ENCODE results near the gene EPB41L3. TPM values are rescaled to one million over a fixed set of nuclear protein-coding genes. Genes with fewer than 3 reads are reported as not detected.

EPB41L3 gene
- total RNA-seq, 1 experiment from 2014 or later: 16.1 TPM

- no peak overlapping the region for H3K9ac ChIP-seq (ENCODE audit: extremely low read depth, insufficient read length, low read length)
- no peak overlapping the region for H3K4me2 ChIP-seq (ENCODE audit: insufficient read depth, insufficient read length, low read length)
- no peak overlapping the region for H3K14ac ChIP-seq (ENCODE audit: insufficient read depth, low read length)
- no peaks in the 10 kb centered on the region; a peak in 2 of 5 replicates for H3K9me3 Mint-ChIP-seq
- H3K27ac Mint-ChIP-seq: no peak overlapping the region
- WGBS (ENCODE audit: extremely low coverage, insufficient read length, low lambda C conversion rate): no CpG with 5 or more reads among the region's 2 CpGs
- no peak overlapping the region for H2BK20ac ChIP-seq (ENCODE audit: low read depth, low read length, poor library complexity, severe bottlenecking)
- no peak overlapping the region for H2BK5ac ChIP-seq (ENCODE audit: insufficient read length, low read length)
- no peak overlapping the region for H2AK5ac ChIP-seq (ENCODE audit: insufficient read length, low read length)
- no peak for DNase-seq
- no peak overlapping the region for H3K4me3 Mint-ChIP-seq
- H3K23ac ChIP-seq (ENCODE audit: insufficient read length, low read depth, low read length): no peak overlapping the region
- peaks cover 0 to 3% (median 0%) of the 10 kb centered on the region in 3 experiments; a peak in 2 of 7 replicates for H3K36me3 Mint-ChIP-seq (ENCODE audit: insufficient read depth in 1 of 3, low read depth in 3 of 3)
- TF ChIP-seq, protein P1, sequence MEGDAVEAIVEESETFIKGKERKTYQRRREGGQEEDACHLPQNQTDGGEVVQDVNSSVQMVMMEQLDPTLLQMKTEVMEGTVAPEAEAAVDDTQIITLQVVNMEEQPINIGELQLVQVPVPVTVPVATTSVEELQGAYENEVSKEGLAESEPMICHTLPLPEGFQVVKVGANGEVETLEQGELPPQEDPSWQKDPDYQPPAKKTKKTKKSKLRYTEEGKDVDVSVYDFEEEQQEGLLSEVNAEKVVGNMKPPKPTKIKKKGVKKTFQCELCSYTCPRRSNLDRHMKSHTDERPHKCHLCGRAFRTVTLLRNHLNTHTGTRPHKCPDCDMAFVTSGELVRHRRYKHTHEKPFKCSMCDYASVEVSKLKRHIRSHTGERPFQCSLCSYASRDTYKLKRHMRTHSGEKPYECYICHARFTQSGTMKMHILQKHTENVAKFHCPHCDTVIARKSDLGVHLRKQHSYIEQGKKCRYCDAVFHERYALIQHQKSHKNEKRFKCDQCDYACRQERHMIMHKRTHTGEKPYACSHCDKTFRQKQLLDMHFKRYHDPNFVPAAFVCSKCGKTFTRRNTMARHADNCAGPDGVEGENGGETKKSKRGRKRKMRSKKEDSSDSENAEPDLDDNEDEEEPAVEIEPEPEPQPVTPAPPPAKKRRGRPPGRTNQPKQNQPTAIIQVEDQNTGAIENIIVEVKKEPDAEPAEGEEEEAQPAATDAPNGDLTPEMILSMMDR (conservative IDR thresholded peaks at IDR 0.05): no peak
- no peak overlapping the region for H3K4ac ChIP-seq (ENCODE audit: low read depth, low read length)
- peaks cover 3% of the 10 kb centered on the region; the same call in 1 of the 2 replicates for H3K4me1 ChIP-seq (ENCODE audit: insufficient read depth, low read length)
- H4K91ac ChIP-seq (ENCODE audit: insufficient read length, low read depth, low read length): no peak overlapping the region
- no peak overlapping the region for H2AFZ ChIP-seq (ENCODE audit: low read length)
- peaks cover 16 to 24% of the 10 kb centered on the region in 2 experiments for H3K4me1 Mint-ChIP-seq
- H4K8ac ChIP-seq (replicated peaks; ENCODE audit: insufficient read length, low read depth, low read length): no peak overlapping the region
- H3K23me2 ChIP-seq (ENCODE audit: insufficient read length, low read depth, low read length, poor library complexity, severe bottlenecking): no peaks in the 10 kb centered on the region
- H3K27me3 ChIP-seq (ENCODE audit: insufficient read depth, low read length): no peaks in the 10 kb centered on the region
- no peak overlapping the region for H2BK15ac ChIP-seq (ENCODE audit: low read depth, low read length)
- H4K5ac ChIP-seq (ENCODE audit: insufficient read length, low read depth, low read length): no peak overlapping the region
- no peak overlapping the region for H3K18ac ChIP-seq (ENCODE audit: insufficient read length, low read depth, low read length)
- no peak overlapping the region for H2BK12ac ChIP-seq (ENCODE audit: insufficient read length, low read depth, low read length)
- H3K9me3 ChIP-seq (ENCODE audit: control insufficient read depth, low read depth, low read length): no peaks in the 10 kb centered on the region
- H3K79me2 ChIP-seq (ENCODE audit: insufficient read depth, low read length): no peaks in the 10 kb centered on the region
- no peak overlapping the region for H2BK120ac ChIP-seq (ENCODE audit: low read depth, low read length, poor library complexity, severe bottlenecking)
- no peaks in the 10 kb centered on the region for H4K20me1 ChIP-seq (ENCODE audit: control insufficient read depth, insufficient read depth, insufficient read length)
- no peak overlapping the region for H3K27ac ChIP-seq (ENCODE audit: insufficient read length, low read depth, low read length)
- H3K79me1 ChIP-seq (ENCODE audit: insufficient read depth, low read depth, low read length, poor library complexity, severe bottlenecking): no peaks in the 10 kb centered on the region
- no peak overlapping the region for H3K56ac ChIP-seq (ENCODE audit: insufficient read length, low read depth, low read length)
- no peak overlapping the region for H3T11ph ChIP-seq (ENCODE audit: low read length)
- H3K27me3 Mint-ChIP-seq (ENCODE audit: low read depth): no peaks in the 10 kb centered on the region
Observed at GRCh38 chr18:5508821-5509220, 35.0 kb downstream of the EPB41L3 start.

All from H9 (cell line).